ENCODE results near the gene PTPRG.
A peak's percentile ranks its signal among the peaks of the same experiment; 100 is the strongest.

Gene PTPRG

GRCh38 chr3:61657689-61658088 is 96.3 kb downstream of the PTPRG start:
- no peak for DNase-seq (ENCODE audit: low spot score)

- DNase-seq (ENCODE audit: low spot score): no peak
Measured at GRCh38 chr3:61662861-61663260, 101.5 kb downstream of the PTPRG start.

DNA sequence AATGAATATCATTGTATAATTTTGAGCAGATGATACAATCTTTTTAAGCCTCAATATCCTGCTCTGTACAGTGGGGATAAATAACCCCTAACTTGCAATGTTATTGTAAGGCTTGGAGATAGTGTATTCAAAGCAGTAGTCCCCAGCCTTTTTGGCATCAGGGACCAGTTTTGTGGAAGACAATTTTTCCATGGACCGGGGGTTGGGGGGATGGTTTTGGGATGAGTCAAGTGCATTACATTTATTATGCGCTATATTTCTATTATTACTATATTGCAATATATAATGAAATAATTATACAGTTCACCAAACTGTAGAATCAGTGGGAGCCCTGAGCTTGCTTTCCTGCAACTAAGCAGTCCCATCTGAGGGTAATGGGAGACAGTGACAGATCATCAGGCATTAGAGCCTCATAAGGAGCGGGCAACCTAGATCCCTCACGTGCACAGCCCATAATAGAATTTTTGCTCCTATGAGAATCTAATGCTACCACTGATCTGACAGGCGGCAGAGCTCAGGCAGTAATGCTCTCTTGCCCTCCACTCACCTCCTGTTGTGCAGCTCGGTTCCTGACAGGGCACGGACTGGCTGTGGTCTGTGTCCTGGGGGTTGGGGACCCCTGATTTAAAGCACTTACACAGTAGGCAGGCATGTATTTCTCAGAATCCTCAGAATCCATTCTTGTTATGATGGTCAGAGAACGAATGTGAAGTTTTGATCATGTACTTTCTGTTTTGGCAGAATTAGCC is 102.2 kb downstream of the PTPRG start:
- no peak for DNase-seq (ENCODE audit: low spot score)

GRCh38 chr3:61664105-61664482 is 102.7 kb downstream of the PTPRG start:
- peak; percentile 50 for DNase-seq (ENCODE audit: low spot score)

DNA sequence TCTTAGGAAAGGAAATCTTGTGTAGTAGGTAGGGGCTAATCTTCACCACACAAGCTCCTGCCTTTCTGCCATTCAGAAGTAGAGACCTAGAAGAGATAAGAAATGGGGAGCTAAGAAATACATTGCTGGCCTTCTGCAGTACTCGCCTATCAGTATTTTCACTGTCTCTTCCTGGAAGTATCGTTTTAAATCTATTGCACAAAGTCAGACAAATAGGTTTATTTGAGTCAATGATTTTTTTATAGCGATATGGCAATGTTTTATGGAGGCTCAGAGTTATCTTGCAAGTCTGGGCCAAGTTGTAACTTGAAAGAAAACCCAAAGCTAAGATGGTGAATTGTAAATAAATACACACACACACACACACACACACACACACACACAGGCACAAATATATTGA is 103.8 kb downstream of the PTPRG start:
- no peak for DNase-seq (ENCODE audit: low spot score)

DNA sequence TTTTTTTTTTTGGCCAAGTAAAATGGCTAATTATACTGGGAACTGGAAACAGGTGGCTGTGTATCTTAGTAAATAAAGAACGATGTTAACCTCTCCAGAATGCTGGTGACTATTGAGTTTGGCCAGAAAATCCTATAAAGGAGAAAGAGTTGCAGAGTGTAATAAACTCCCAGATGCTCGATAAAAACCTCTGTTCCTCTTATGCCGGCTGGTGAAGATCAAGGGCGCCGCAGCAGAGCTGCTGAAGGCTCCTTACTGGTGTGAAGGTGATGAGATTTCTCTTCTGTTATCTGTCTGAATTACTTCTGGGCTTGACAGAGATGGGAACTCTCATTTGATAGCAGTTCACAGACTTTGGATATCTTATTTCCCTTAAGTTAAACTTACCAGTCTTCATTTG is 104.6 kb downstream of the PTPRG start:
- no peak for DNase-seq (ENCODE audit: low spot score)

- no peak for DNase-seq (ENCODE audit: low spot score)
Measured at GRCh38 chr3:61666615-61667330, 105.4 kb downstream of the PTPRG start.

DNA sequence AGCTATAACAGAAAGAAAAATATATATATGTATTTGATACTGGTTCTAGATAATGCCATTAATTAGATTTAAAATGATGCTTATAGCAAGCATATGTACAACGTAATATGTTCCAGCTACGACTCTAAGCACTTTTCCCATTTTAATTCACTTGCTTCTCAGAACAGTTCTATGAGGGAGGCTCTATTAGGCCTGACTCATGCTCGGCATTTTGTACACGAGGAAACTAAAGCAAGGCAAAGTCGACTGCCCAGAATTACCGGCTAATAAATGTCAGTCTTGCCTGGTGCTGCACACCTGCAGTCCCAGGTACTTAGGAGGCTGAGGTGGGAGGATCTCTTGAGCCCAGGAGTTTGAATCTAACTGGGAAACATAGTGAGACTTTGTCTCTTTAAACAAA is 106.0 kb downstream of the PTPRG start:
- DNase-seq (ENCODE audit: low spot score): no peak

- DNase-seq (ENCODE audit: low spot score): no peak
Measured at GRCh38 chr3:61667814-61668213, 106.4 kb downstream of the PTPRG start.

DNA sequence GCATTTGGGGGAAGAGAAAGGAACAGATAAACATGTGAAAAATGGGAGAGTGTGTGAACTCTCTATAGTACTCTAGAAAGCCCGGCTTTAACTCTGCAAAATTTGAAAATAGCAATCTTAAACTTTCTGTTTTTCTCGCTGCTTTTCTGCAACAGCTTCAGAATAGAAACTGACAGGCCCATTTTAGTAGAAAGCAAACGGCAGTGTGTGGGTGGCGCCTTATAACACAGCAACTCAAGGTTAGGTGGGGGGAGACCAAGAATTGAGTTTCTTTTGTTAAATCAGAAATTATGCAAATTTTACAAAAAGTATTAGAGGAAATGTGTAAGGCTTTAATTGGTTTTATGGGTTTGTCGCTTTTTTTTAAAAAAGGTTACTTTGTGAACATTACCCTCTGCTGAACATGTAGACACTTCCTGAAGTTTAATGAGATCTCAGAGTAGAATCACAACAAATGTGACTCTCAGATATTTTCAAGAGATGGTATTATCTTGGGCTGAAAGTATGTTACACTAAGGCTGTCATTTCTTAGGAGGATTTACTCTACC is 107.0 kb downstream of the PTPRG start:
- no peak for DNase-seq (ENCODE audit: low spot score)

DNA sequence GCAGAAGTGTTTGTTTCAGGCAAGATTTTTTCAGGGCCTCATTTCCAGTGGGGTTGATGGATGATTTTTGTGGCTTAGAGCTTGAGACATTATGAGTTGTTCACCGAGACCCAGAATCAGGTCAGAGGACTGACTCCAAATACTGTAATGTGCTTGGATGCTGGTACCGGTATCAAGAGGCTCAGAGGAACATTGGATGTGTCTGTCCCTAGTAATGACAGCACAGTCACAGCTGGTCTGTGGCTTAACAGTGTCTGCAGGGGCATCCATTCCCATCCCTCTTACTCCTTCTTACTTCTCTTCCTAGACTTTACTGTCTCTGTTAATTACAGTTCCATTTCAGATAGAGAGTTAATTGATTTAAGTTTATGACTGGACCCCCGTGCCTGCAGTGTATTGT is 107.8 kb downstream of the PTPRG start:
- no peak for DNase-seq (ENCODE audit: low spot score)

DNA sequence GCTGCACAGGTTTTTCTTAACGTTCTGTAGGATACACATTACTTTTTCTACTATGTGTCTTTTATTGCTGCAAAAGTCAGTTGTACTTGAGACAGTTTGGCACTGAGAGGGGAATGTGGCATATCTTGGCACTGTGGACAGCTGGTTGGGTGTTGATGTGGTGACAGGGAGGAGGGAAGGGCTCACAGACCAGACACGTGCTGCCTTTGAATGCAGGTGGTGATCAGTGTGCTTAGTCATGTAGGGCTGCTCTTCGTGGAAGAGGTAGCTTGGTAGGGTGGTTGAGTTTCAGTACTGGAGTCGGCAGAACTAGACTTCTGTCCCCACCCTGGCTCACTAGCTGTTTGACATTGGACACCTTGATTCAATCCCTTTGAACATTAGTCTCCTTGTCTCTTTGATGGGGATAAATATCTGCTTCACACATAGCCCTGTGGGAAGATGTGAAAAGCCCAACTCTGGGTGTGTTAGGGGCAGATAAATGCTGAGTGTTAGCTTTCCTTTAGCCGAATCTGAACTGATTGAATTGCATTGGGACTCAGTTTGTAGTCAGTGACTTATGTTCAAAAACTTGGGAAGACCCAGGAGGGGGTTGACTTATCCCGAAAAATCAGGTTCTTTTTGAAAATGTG is 108.4 kb downstream of the PTPRG start:
- DNase-seq (ENCODE audit: low spot score): no peak

DNA sequence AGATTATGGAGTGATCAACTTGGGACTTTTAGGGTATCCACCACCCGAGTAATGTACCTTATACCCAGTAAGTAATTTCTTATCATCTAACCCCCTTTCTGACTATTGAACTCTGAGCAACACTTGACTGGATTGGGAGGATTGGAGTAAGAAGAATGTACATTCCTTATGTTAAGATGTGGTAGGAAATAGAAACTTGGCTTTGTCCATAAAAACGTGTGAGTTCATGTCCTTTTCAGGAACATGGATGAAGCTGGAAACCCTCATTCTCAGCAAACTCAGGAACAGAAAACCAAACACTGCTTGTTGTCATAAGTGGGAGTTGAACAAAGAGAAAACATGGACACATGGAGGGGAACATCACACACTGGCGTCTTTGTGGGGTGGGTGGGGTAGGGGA is 112.3 kb downstream of the PTPRG start:
- no peak for DNase-seq (ENCODE audit: low spot score)

- DNase-seq (ENCODE audit: low spot score): no peak
Measured at GRCh38 chr3:61674596-61674995, 113.2 kb downstream of the PTPRG start.

GRCh38 chr3:61679026-61679425 is 117.7 kb downstream of the PTPRG start:
- DNase-seq (ENCODE audit: low spot score): no peak

GRCh38 chr3:61680617-61681016 is 119.2 kb downstream of the PTPRG start:
- no peak for DNase-seq (ENCODE audit: low spot score)

GRCh38 chr3:61681636-61682035 is 120.3 kb downstream of the PTPRG start:
- DNase-seq (ENCODE audit: low spot score): no peak

DNA sequence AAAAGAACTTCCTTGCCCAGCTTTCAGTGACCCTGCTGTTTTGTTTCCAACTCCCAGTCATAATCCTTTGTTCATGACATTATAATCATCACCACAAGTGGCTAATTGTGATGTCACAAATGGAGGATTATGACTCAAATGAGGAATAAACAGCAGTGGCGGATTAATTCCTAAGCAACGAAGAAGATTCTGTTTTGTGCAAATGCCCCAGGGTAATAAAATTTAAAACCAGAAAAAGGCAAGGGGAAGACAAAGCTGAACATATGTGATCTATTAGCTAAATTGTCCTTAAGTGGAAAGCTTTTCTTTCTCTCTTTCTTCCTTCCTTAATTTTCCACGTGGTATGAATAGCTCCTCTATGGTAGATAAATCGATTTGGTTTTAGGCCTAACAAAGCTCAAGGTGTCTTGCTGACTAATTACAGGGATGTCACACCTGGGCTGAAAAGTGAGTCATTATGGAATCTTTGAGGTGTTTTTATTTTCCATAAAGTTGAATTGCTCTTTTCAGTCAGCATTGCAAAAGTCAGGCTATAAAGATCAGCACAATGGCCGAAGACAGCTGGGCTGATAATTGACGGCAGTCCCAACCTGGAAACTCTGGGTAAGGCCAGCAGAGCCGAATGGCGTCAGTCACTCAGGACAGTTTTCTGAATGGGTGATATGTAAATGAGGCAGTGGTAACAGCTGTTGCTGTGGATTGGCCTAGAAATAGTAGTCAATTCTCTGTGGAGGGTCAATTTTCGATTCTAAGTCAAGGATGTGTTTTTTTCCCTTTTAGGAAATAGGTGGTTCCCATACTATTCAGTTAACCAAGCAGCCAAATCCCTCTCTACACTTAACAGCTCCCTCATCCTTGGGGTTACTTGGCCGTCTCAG is 121.5 kb downstream of the PTPRG start:
- DNase-seq (ENCODE audit: low spot score): no peak

DNA sequence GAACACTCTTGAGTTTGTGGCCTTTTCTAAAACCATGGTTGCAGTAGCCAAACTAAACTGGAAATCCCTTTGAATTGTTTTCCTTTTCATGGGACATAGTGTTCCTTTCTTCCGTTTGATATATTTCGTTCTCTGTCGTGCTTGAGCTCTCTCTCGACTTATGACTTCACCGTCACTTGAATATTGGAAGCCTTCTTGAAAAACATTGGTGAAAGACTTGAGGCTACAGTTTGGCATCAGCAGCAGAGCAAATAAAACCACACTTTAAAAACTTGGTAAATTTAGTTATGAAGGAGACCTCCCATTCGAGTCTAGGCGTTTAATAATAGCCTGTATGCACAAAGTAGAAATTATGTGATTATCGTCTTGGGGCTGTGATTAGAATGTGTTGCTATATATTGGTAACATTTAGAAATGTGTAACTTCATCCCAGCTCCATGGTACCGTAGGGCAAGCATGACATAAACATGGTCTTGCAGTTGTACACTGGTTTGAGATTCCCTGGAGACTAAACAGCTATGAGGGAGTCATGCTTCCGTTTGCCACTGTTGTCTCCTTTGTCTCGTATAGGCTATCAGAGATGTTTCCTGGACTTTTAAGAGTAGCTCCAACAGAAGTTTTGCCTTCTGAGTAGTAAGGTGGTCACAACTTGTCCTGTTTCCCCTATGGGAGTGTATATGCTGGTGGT is 122.3 kb downstream of the PTPRG start:
- no peak for DNase-seq (ENCODE audit: low spot score)

- no peak for DNase-seq (ENCODE audit: low spot score)
Measured at GRCh38 chr3:61684386-61684785, 123.0 kb downstream of the PTPRG start.

GRCh38 chr3:61685755-61686154 is 124.4 kb downstream of the PTPRG start:
- no peak for DNase-seq (ENCODE audit: low spot score)

All from RKO (cell line).